ENCODE data around the gene DIDO1.

DNA sequence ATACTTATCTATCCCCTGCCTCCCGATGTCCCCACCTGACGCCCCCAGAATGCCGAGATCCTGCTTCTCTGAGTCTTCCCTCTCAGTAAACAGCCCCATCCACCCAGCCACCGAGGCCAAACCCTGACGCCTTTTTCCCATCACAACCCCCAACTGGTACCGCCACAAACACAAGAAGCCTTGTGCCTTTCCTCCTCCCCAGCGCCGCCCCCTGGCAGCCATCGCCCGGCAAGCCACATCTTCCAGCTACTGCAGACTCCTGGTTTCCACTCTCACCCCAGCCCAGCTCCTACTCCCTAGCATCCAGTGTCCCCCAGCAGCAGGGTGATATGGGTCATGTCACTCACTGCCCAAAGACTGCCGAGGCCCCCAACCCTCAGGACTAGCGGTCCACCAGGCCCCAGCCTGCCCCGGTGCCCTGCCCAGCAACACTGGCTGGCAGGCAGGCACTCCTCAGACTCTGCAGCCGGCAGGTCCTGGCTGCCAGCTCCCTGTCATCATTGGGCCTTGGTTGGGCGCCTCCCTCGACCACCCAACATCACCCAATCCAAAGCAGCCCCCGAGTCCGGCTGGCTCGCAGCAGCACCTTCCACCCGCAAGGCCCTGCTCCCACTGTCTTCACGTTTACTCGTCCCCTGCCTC is 75.9 kb downstream of the DIDO1 start:
- TF ChIP-seq CTCF (conservative IDR thresholded peaks at IDR 0.05 in 1 of 2, IDR thresholded peaks at IDR 0.05 in 1 of 2; ENCODE audit: extremely low read depth in 1 of 2, insufficient read depth in 1 of 2, low read depth in 1 of 2, low read length in 2 of 2) (no peak), EZH2 (IDR thresholded peaks at IDR 0.05; ENCODE audit: borderline replicate concordance, low read length) (no peak)

All from mammary epithelial cell (primary cell).